ENCODE data around the gene DEFB112. TPM values are rescaled to one million over a fixed set of nuclear protein-coding genes. Genes with fewer than 3 reads are reported as not detected.

Gene DEFB112
- polyA plus RNA-seq, 2 donors: not detected

DNA sequence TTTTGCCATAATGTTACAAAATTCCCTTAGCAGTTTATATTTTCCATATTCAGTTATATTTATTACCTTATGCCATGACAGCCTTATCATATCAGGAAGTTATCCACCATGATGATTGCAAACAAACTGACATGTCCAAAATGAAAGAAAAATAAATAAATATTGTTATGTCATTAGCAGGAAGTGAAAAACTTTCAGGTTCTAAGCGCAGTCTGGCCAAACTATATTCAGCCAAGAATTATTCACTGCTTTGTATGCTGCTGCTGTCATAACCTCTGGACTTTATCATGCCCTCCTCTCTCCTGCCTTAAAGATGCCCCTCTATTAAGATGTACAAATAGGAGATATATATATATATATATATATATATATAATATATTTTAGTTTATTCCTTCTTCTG is 27.7 kb upstream of the DEFB112 start:
- 0% methylated on average over 1 of the region's 1 CpG for WGBS, 2 donors
- Histone ChIP-seq H3K9me3 (ENCODE audit: control insufficient read depth in 2 of 2, insufficient read depth in 1 of 2, low read depth in 1 of 2, low read length in 1 of 2) (no peaks in the 10 kb centered on the region), H3K36me3 (ENCODE audit: control insufficient read depth in 2 of 2, insufficient read depth in 2 of 2, low read length in 1 of 2) (no peaks in the 10 kb centered on the region), H3K27ac (ENCODE audit: low read depth in 2 of 2, low read length in 1 of 2) (no peak overlapping the region), H3K4me1 (ENCODE audit: control insufficient read depth in 2 of 2, insufficient read depth in 2 of 2, low read length in 1 of 2) (no peaks in the 10 kb centered on the region), H3K4me3 (ENCODE audit: low read depth in 1 of 2, low read length in 2 of 2) (no peak overlapping the region), H3K27me3 (ENCODE audit: control insufficient read depth in 1 of 2, insufficient read depth in 2 of 2, low read length in 2 of 2) (no peaks in the 10 kb centered on the region)

DNA sequence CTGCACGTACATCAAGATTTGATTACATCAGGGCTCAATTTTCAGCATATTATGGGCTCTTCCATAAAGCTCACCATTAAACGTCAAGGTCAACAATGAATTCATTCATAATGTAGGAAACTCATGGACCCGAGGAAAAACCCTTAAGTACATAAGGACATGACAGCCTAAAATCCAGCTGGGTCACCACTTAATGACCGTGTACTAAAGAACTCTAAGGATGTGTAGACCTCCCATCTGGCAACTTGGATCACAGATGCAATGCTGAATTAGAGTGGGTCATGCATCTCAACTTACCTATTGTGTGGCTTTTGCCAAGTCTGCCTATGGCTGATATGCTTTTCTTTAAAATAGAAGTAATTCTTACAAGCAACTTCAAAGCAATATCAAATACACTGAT is 26.7 kb upstream of the DEFB112 start:
- H3K4me3 ChIP-seq (ENCODE audit: low read depth in 1 of 2, low read length in 2 of 2): no peak overlapping the region
- H3K27ac ChIP-seq (ENCODE audit: low read depth in 2 of 2, low read length in 1 of 2): no peak overlapping the region
- no peaks in the 10 kb centered on the region for H3K9me3 ChIP-seq (ENCODE audit: control insufficient read depth in 2 of 2, insufficient read depth in 1 of 2, low read depth in 1 of 2, low read length in 1 of 2)
- 66 to 76% methylated on average over 4 of the region's 4 CpGs for WGBS, 2 donors
- H3K27me3 ChIP-seq (ENCODE audit: control insufficient read depth in 1 of 2, insufficient read depth in 2 of 2, low read length in 2 of 2): no peaks in the 10 kb centered on the region
- no peaks in the 10 kb centered on the region for H3K4me1 ChIP-seq (ENCODE audit: control insufficient read depth in 2 of 2, insufficient read depth in 2 of 2, low read length in 1 of 2)
- no peaks in the 10 kb centered on the region for H3K36me3 ChIP-seq (ENCODE audit: control insufficient read depth in 2 of 2, insufficient read depth in 2 of 2, low read length in 1 of 2)

DNA sequence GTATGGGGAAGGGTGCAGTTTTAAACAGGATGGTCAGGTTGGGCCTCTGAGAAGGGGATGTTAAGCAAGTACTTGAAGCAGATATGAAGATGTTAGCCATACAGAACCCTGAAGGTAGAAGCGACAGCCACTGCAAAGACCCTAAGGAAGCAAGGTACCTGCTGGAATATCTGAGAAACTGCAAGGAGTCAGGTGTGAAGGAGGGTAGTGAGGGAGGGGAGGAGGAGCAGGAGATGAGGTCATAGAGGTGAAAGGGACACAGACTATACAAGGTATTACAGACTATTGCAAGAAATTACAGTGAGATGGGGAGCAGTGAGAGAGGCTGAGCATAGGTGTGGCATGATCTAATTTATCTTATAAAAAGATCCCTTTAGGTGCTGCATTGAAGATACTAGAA is 22.2 kb upstream of the DEFB112 start:
- WGBS, 2 donors: 72 to 74% methylated on average over 1 of the region's 1 CpG
- no peaks in the 10 kb centered on the region for H3K9me3 ChIP-seq (ENCODE audit: control insufficient read depth in 2 of 2, insufficient read depth in 1 of 2, low read depth in 1 of 2, low read length in 1 of 2)
- H3K27ac ChIP-seq (ENCODE audit: low read depth in 2 of 2, low read length in 1 of 2): no peak overlapping the region
- H3K27me3 ChIP-seq (ENCODE audit: control insufficient read depth in 1 of 2, insufficient read depth in 2 of 2, low read length in 2 of 2): no peaks in the 10 kb centered on the region
- H3K4me1 ChIP-seq (ENCODE audit: control insufficient read depth in 2 of 2, insufficient read depth in 2 of 2, low read length in 1 of 2): no peaks in the 10 kb centered on the region
- H3K36me3 ChIP-seq (ENCODE audit: control insufficient read depth in 2 of 2, insufficient read depth in 2 of 2, low read length in 1 of 2): no peaks in the 10 kb centered on the region
- no peak overlapping the region for H3K4me3 ChIP-seq (ENCODE audit: low read depth in 1 of 2, low read length in 2 of 2)

- H3K36me3 ChIP-seq (ENCODE audit: control insufficient read depth in 2 of 2, insufficient read depth in 2 of 2, low read length in 1 of 2): no peaks in the 10 kb centered on the region
- WGBS, 2 donors: 74 to 80% methylated on average over 2 of the region's 2 CpGs
Measured at GRCh38 chr6:50070101-50070500, 20.4 kb upstream of the DEFB112 start.

GRCh38 chr6:50062051-50062450 is 12.3 kb upstream of the DEFB112 start:
- Histone ChIP-seq H3K36me3 (ENCODE audit: control insufficient read depth in 2 of 2, insufficient read depth in 2 of 2, low read length in 1 of 2) (no peaks in the 10 kb centered on the region), H3K4me1 (ENCODE audit: control insufficient read depth in 2 of 2, insufficient read depth in 2 of 2, low read length in 1 of 2) (no peaks in the 10 kb centered on the region), H3K9me3 (ENCODE audit: control insufficient read depth in 2 of 2, insufficient read depth in 1 of 2, low read depth in 1 of 2, low read length in 1 of 2) (no peaks in the 10 kb centered on the region), H3K4me3 (ENCODE audit: low read depth in 1 of 2, low read length in 2 of 2) (no peak overlapping the region), H3K27me3 (ENCODE audit: control insufficient read depth in 1 of 2, insufficient read depth in 2 of 2, low read length in 2 of 2) (no peaks in the 10 kb centered on the region), H3K27ac (ENCODE audit: low read depth in 2 of 2, low read length in 1 of 2) (no peak overlapping the region)
- WGBS, 2 donors: 10 to 11% methylated on average over 2 of the region's 2 CpGs

More at GRCh38 chr6:50070101-50070500, 20.4 kb upstream of the DEFB112 start:
- Histone ChIP-seq H3K4me3 (ENCODE audit: low read depth in 1 of 2, low read length in 2 of 2) (no peak overlapping the region), H3K27ac (ENCODE audit: low read depth in 2 of 2, low read length in 1 of 2) (no peak overlapping the region), H3K4me1 (ENCODE audit: control insufficient read depth in 2 of 2, insufficient read depth in 2 of 2, low read length in 1 of 2) (no peaks in the 10 kb centered on the region), H3K9me3 (ENCODE audit: control insufficient read depth in 2 of 2, insufficient read depth in 1 of 2, low read depth in 1 of 2, low read length in 1 of 2) (no peaks in the 10 kb centered on the region), H3K27me3 (ENCODE audit: control insufficient read depth in 1 of 2, insufficient read depth in 2 of 2, low read length in 2 of 2) (no peaks in the 10 kb centered on the region)

DNA sequence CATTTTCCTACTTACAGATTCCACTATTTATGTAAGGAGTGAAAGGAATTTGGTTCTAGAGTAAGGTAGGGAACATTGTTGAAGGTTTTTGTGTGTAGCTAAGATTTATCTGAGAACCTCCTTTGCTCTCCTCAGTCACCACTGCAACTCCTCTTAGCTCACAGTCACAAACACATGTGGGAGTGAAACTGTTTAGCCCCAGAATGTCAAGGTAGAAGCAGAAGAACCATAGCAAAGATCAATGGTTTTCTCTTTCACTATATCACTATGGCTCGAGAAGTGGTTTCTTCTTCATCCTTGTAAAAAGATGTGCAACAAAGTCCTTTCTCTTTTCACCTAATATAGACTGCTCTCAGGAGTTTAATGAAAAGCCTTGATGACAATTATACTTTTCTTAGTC is 6.5 kb upstream of the DEFB112 start:
- WGBS, 2 donors: 76 to 85% methylated on average over 1 of the region's 1 CpG

GRCh38 chr6:50047026-50047425 is 2.7 kb downstream of the DEFB112 start:
- Histone ChIP-seq H3K36me3 (ENCODE audit: control insufficient read depth in 2 of 2, insufficient read depth in 2 of 2, low read length in 1 of 2) (no peaks in the 10 kb centered on the region), H3K9me3 (ENCODE audit: control insufficient read depth in 2 of 2, insufficient read depth in 1 of 2, low read depth in 1 of 2, low read length in 1 of 2) (no peaks in the 10 kb centered on the region), H3K4me3 (ENCODE audit: low read depth in 1 of 2, low read length in 2 of 2) (no peak overlapping the region), H3K27ac (ENCODE audit: low read depth in 2 of 2, low read length in 1 of 2) (no peak overlapping the region), H3K27me3 (ENCODE audit: control insufficient read depth in 1 of 2, insufficient read depth in 2 of 2, low read length in 2 of 2) (no peaks in the 10 kb centered on the region), H3K4me1 (ENCODE audit: control insufficient read depth in 2 of 2, insufficient read depth in 2 of 2, low read length in 1 of 2) (no peaks in the 10 kb centered on the region)
- WGBS, 2 donors: 69 to 75% methylated on average over 3 of the region's 3 CpGs

More for the DNA sequence above, 6.5 kb upstream of the DEFB112 start:
- Histone ChIP-seq H3K27ac (ENCODE audit: low read depth in 2 of 2, low read length in 1 of 2) (no peak overlapping the region), H3K4me3 (ENCODE audit: low read depth in 1 of 2, low read length in 2 of 2) (no peak overlapping the region), H3K9me3 (ENCODE audit: control insufficient read depth in 2 of 2, insufficient read depth in 1 of 2, low read depth in 1 of 2, low read length in 1 of 2) (no peaks in the 10 kb centered on the region), H3K4me1 (ENCODE audit: control insufficient read depth in 2 of 2, insufficient read depth in 2 of 2, low read length in 1 of 2) (no peaks in the 10 kb centered on the region), H3K27me3 (ENCODE audit: control insufficient read depth in 1 of 2, insufficient read depth in 2 of 2, low read length in 2 of 2) (no peaks in the 10 kb centered on the region), H3K36me3 (ENCODE audit: control insufficient read depth in 2 of 2, insufficient read depth in 2 of 2, low read length in 1 of 2) (no peaks in the 10 kb centered on the region)

- no peaks in the 10 kb centered on the region for H3K4me1 ChIP-seq (ENCODE audit: control insufficient read depth in 2 of 2, insufficient read depth in 2 of 2, low read length in 1 of 2)
- H3K9me3 ChIP-seq (ENCODE audit: control insufficient read depth in 2 of 2, insufficient read depth in 1 of 2, low read depth in 1 of 2, low read length in 1 of 2): no peaks in the 10 kb centered on the region
- H3K27ac ChIP-seq (ENCODE audit: low read depth in 2 of 2, low read length in 1 of 2): no peak overlapping the region
- H3K27me3 ChIP-seq (ENCODE audit: control insufficient read depth in 1 of 2, insufficient read depth in 2 of 2, low read length in 2 of 2): no peaks in the 10 kb centered on the region
- H3K4me3 ChIP-seq (ENCODE audit: low read depth in 1 of 2, low read length in 2 of 2): no peak overlapping the region
- no peaks in the 10 kb centered on the region for H3K36me3 ChIP-seq (ENCODE audit: control insufficient read depth in 2 of 2, insufficient read depth in 2 of 2, low read length in 1 of 2)
- WGBS, 2 donors: 48 to 51% methylated on average over 18 of the region's 18 CpGs
Measured at GRCh38 chr6:50030777-50031562, 18.8 kb downstream of the DEFB112 start.

GRCh38 chr6:50030350-50030749 is 19.4 kb downstream of the DEFB112 start:
- H3K36me3 ChIP-seq (ENCODE audit: control insufficient read depth in 2 of 2, insufficient read depth in 2 of 2, low read length in 1 of 2): no peaks in the 10 kb centered on the region
- no peak overlapping the region for H3K4me3 ChIP-seq (ENCODE audit: low read depth in 1 of 2, low read length in 2 of 2)
- no peaks in the 10 kb centered on the region for H3K4me1 ChIP-seq (ENCODE audit: control insufficient read depth in 2 of 2, insufficient read depth in 2 of 2, low read length in 1 of 2)
- H3K9me3 ChIP-seq (ENCODE audit: control insufficient read depth in 2 of 2, insufficient read depth in 1 of 2, low read depth in 1 of 2, low read length in 1 of 2): no peaks in the 10 kb centered on the region
- WGBS, 2 donors: 84 to 86% methylated on average over 14 of the region's 14 CpGs
- H3K27ac ChIP-seq (ENCODE audit: low read depth in 2 of 2, low read length in 1 of 2): no peak overlapping the region
- no peaks in the 10 kb centered on the region for H3K27me3 ChIP-seq (ENCODE audit: control insufficient read depth in 1 of 2, insufficient read depth in 2 of 2, low read length in 2 of 2)

DNA sequence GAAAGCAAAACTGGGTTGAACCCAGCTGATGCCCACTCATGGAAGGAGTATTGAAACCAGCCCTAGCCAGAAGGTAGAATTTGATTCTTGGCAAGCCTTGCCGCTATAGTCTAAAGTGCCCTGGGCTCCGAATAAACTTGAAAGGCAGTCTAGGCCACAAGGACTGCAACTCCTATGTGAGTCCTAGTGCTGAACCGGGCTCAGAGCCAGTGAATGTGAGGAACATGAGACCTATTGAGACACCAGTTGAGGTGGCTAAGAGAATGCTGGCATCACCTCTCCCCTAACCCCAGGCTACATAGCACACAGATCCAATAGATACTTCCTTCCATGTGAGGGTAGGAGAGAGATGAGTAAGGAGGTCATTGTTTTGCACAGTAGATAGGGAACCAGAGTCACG is 24.5 kb downstream of the DEFB112 start:
- H3K27ac ChIP-seq (ENCODE audit: low read depth in 2 of 2, low read length in 1 of 2): no peak overlapping the region
- WGBS, 2 donors: 50 to 55% methylated on average over 4 of the region's 4 CpGs
- H3K9me3 ChIP-seq (ENCODE audit: control insufficient read depth in 2 of 2, insufficient read depth in 1 of 2, low read depth in 1 of 2, low read length in 1 of 2): no peaks in the 10 kb centered on the region
- H3K36me3 ChIP-seq (ENCODE audit: control insufficient read depth in 2 of 2, insufficient read depth in 2 of 2, low read length in 1 of 2): no peaks in the 10 kb centered on the region
- no peaks in the 10 kb centered on the region for H3K27me3 ChIP-seq (ENCODE audit: control insufficient read depth in 1 of 2, insufficient read depth in 2 of 2, low read length in 2 of 2)
- H3K4me1 ChIP-seq (ENCODE audit: control insufficient read depth in 2 of 2, insufficient read depth in 2 of 2, low read length in 1 of 2): no peaks in the 10 kb centered on the region
- H3K4me3 ChIP-seq (ENCODE audit: low read depth in 1 of 2, low read length in 2 of 2): no peak overlapping the region

Measured in esophagus (tissue), 2 donors.